Measurements from ENCODE around the gene TNFRSF1A.
"Not testable (repeated sequence)": the region's sequence is repeated elsewhere in the genome, so short reads cannot be mapped to it uniquely, and the experiment has no call there.

TNFRSF1A gene

DNA sequence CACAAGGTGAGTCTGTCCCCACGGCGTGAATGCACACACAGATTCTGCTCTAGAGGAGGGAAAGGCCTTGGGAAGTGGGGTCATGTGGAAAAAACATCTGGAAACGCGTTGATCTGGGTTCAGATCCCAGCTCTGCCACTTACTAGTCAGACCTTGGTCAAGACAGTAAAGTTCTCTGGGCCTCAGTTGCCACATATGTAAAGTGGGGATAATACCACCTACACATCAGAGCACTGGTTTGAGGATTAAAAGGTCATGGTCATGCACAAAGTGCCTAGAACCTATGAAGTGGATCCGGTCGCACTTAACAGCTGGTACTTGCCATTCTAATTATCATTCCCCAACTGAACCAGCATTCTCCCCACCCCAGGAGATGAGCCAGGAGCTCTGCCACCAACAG lies 26.7 kb downstream of the TNFRSF1A start:
- H3K4me3 ChIP-seq (ENCODE audit: low read length) = no peak overlapping the region
- no peak for DNase-seq (ENCODE audit: low read depth, low spot score)

DNA sequence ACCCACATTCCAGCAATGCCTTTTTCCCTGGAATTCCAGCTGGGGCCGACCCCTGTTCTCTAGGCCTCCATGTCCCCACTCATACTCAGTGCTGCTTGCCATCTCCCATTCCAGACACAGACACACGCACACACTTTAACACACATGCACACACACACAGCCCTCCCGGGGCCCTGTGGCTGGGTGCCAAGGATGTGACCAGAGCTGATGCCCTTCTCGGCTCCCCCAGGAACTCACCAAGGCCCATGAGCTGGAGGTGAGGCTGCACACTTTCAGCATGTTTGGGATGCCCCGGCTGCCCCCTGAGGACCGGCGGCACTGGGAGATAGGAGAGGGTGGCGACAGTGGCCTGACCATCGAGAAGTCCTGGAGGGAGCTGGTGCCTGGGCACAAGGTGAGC lies 27.1 kb downstream of the TNFRSF1A start:
- no peak for DNase-seq (ENCODE audit: low read depth, low spot score)
- no peak overlapping the region for H3K4me3 ChIP-seq (ENCODE audit: low read length)

DNA sequence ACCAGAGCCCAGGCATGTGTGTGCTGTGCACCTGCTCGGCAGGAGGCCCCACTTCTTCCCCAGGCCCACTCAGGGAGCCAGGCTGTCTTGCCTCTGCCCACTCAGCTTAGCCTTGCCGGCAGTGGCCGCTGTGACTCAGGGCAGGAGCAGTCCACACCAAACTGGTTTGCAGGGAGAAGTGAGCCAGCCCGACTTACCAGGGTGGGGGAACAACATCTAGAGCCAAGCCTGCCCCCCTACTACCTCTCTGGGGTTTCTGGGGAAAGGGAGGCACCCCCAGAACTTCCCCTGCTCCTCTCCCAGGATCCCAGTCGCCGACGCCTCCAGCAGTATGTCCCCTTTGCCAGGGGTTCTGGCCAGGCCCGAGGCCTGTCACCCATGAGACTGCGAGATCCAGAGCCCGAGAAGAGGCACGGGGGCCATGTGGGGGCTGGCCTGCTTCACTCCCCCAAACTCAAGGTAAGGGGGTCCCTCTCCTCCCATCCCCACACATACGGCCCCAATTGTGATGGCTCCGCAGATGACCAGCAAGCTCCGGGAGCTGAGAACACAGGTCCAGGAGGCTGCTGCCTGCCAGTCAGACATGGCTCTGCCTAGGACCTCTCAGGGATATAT lies 28.4 kb downstream of the TNFRSF1A start:
- no peak overlapping the region for H3K4me3 ChIP-seq (ENCODE audit: low read length)
- no peak for DNase-seq (ENCODE audit: low read depth, low spot score)

DNA sequence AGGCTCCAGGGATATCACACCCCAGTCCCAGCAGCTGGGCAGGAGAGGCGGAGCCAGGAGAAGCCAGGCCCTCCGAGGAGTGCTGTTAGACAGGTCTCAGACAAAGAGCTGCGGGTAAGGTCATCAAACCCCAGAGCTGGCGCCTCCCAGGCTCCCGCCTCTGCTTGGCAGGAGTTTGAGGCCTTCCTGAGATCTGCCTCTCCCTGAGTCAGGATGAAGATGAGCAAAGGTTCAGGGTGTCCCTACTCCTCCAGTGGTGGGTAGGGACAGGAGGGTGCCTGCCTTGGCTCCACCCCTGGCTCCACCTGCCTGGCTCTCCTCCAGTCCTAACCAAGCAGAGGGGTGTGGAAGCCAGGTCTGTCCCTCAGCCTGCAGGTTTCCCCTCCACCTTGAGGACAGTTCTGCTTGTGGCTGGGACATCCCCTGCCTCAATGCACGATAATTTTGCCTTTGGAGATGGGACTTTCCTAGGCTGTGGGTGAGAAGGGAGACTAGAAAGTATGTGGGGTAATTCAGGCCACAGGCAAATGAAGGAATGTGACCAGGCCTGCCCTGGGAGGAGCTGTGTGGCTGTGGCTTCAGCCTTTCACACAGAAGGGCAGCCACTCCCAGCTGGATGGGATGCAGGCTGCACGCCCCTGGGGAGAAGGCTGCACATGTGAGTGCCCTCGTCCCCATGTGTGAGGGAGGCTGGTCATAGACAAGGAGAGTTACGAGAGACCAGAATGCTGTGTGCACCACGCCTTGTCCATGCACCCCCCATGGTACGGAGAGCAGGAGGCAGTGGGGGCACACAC lies 29.1 kb downstream of the TNFRSF1A start:
- no peak for DNase-seq (ENCODE audit: low read depth, low spot score)
- no peak overlapping the region for H3K4me3 ChIP-seq (ENCODE audit: low read length)

DNA sequence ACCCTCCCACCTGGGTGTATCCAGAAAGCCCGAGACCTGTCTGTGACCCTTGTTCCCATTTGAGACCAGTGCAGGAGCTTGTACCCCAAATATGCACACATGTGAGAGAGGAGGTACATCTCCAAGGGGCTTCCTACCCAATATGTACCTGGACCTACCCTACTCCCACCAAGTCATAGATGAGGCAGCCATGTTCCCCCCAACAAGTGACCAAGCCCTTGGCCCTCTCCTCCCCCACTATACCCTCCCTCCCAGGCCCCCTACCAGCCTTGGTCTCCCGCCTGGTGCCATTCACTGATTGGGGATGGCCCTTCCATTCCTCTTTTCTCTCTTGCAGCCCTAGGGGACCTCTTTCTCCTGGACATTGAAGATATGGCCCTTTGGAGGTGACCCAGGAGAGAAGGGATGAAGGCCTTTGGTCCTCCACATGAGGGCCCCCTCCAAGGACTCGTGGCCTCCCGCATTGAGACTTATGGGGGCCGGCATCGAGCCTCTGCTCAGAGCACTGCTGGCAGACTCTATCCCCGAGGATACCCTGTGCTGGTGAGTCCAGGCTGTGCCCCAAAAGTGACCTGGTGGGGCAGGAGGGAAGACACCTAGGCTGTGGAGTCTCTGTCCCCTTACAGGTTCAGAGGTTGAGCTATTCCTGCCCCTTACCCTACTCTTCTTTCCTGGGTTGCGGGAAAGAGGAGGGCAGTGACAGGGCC lies 29.9 kb downstream of the TNFRSF1A start:
- no peak overlapping the region for H3K4me3 ChIP-seq (ENCODE audit: low read length)
- DNase-seq (ENCODE audit: low read depth, low spot score) = no peak

DNA sequence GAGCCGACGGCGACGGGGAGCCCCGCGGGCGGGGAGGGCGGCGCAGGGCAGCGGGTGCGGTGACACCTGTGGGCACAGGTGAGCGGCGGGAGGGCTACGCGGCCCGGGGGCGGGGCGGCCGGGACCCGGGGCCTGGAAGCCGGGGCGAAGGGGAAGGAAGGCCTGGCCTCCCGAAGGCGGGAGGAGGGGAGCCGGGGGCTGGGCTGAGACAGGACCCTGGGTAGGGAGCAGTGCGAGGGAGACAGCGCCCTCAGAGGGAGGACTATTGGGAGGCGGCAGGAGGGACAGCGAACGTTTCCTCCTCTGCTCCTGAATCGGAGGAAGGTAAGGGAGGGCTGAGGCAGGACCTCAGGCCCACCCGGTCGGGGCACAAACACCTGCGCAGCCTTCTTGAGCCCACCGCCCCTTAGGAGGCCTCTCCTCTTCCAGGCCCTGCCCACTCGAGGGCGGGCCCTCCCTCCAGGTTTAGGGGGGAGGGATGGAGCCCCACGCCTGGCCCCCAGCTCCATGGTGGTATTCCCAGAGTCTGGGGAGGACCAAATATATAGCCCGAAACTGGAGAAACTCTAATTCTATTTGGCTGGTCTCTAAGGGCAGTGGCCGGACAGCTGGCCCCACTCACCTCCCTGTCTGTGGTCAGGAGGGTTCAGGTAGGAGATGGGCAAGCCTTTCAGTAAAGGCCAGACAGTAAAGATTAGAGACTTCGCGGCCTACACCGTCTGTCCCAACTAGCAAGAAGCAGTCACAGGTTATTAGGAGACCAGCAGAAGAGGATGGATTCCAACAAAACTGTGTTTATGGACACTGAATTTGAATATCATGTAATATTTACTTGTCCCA lies 30.9 kb downstream of the TNFRSF1A start:
- no peak for DNase-seq (ENCODE audit: low read depth, low spot score)
- no peak overlapping the region for H3K4me3 ChIP-seq (ENCODE audit: low read length)

DNA sequence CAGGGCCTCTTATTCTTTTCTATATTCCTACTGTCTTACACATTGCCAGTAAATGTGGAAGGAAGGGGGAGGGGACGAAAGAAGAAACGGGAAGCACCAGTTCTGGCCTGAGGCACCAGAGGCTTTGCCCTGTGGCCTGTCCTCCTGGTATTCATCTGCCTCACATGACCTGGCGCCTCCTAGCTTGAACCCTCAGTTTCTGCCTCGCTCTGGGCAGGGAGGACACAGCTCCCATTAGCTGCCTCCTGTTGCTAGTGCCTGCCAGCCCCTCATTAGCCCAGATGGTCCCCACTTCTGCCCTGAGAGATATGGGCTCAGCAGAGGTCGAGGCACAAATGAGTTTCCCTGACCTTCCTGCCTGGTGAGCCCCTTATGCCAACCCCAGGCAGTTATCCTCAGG lies 34.3 kb downstream of the TNFRSF1A start:
- no peak for DNase-seq (ENCODE audit: low read depth, low spot score)
- H3K4me3 ChIP-seq (ENCODE audit: low read length) = no peak overlapping the region

DNA sequence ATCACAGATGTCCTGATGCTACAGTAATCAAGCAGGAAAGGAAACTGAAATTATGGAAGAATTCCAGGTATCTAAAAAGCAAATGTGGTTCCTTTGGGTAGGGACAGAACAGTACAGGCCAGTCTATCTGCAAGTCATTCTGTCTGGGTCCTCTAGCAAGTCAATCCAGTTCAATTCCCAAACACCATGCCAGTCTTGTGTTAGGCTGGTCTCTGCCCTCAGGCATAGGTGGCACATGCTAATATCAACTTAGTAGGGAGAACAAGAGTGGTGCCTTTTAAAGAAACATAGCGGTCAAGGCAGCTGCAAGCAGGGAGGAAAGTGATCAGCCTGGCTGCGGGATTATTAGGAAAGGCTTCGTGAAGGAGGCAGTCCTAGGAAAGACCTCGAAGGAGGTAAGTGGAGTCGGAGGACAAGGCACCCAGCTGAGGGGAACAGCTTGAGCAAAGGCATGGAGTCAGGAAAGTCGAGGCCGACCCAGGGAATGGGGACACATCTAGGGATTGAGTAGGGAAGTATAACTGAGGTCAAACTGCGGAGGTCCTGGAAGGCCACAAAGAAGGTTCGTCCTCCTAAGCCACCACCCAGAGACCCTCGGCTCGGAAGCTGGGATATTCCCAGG lies 35.2 kb downstream of the TNFRSF1A start:
- no peak overlapping the region for H3K4me3 ChIP-seq (ENCODE audit: low read length)
- DNase-seq (ENCODE audit: low read depth, low spot score) = no peak

DNA sequence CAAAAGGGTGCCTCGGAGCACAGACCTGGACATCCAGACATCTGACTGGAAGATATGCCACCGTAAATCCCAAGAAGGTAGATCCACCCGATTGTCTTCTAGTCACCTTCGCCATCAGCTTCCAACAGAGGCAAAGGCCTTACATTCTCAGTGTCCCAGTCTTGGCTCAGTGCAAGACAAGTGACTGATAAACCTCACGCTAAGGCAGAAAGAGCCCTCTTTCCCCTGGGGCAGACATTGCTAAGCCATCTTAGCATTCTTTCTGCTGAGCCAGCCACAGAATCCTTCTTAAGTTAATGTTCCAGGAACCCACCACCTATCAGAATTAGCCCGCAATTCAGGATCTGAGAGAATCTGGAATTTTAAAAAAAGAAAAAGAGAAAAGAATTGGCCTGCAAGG lies 35.7 kb downstream of the TNFRSF1A start:
- H3K4me3 ChIP-seq (ENCODE audit: low read length) = no peak overlapping the region
- no peak for DNase-seq (ENCODE audit: low read depth, low spot score)

DNA sequence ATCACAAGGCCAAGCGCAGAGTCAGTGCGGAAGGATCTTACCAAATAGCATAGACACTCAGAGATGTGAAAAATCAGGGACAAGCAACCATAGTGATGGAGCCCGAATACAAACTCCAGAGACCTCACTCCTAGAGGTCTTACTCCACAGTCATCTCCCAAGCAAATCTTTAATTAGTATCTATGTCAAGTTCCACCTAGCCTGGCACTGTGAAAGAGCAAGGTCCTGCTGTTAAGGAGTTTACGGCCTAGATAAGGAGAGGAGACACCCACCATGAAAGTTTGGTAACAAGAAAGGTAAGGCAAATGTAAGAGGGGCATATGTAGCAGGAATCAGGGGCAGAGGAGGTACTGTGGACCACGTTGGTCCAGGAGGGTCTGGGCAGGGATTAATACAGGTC lies 38.8 kb downstream of the TNFRSF1A start:
- no peak for DNase-seq (ENCODE audit: low read depth, low spot score)
- no peak overlapping the region for H3K4me3 ChIP-seq (ENCODE audit: low read length)

DNA sequence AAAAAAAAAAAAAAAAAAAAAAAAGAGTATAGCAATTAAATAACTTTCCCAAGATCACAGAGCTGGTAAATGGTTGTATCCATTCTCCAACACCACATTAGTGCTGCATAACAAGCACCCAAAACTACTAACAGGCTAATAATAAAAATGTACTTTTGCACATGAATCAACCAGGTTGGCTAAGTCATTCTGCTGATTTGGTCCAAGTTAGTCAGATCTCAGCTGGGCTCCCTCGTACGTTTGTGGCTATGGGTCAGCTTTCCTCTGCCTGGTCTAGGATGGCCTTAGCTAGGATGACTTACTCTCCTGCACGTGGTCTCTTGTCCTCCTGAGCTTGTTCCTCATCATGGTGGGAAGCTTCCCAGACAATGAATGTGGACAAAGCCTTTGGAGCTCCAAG lies 39.3 kb downstream of the TNFRSF1A start:
- H3K4me3 ChIP-seq (ENCODE audit: low read length) = no peak overlapping the region
- no peak for DNase-seq (ENCODE audit: low read depth, low spot score)

DNA sequence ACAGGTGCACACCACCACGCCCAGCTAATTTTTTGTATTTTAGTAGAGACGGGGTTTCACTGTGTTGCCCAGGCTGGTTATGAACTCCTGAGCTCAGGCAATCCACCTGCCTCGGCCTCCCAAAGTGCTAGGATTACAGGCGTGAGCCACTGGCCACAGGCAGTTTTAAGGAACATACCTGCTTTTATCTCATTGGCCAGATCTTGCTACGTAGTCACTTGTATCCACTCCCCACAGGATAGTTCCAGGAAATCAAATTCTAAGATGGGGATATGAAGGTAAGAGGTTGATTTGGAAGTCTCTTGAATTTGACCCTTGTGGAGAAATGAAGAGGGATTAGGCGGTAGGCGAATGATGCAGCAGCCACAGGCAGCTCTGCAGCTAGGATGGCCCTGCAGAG lies 40.2 kb downstream of the TNFRSF1A start:
- DNase-seq (ENCODE audit: low read depth, low spot score) = no peak
- H3K4me3 ChIP-seq (ENCODE audit: low read length) = no peak overlapping the region

DNA sequence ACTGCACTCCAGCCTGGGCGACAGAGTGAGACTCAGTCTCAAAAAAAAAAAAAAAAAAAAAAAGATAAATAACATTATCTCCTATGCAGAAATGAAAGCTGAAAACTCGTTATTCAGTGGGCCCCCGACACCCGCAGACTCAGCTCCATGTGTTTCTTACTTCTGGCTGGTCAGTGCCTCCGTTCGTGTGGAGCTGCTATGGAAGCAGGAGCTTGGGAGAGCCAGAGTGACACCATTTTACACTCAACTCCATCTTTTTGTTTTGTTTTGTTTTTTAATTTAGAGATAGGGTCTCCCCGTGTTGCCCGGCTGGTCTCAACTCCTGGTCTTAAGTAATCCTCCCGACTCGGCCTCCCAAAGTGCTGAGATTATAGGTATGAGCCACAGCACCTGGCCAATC lies 44.7 kb downstream of the TNFRSF1A start:
- no peak for DNase-seq (ENCODE audit: low read depth, low spot score)
- no peak overlapping the region for H3K4me3 ChIP-seq (ENCODE audit: low read length)

DNA sequence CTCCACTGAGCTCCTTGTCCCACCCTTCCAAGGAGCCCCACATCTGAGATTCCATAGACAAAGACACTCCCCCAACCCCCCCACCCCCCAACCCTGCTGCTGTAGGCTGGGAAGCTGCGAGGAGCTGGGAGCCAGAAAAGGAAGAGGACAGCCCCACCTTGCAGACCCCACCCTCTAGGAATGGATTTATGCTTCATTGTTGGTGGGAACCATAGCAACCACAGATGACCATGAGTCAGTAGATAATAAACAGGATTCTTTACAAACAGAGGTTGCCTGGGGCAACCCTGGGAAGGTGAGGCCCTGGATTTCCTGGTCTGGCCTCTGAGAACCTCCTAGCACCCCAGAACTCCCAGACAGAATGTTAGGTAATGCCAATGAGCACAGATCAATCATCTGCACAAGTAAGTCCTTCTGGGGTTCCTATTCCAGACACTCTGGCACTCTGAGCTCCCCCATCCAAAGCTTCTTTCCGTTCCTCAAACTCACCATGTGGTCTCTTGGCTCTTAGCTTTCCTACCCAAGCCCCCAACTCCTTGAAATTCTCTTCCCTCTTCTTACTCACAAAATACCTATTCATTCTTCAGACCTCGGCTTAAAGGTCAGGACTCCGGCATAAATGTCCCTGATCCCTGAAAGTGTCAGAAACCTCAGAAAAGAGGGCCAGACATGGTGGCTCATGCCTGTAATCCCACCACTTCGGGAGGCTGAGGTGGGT lies 46.6 kb downstream of the TNFRSF1A start:
- no peak for DNase-seq (ENCODE audit: low read depth, low spot score)
- H3K4me3 ChIP-seq (ENCODE audit: low read length) = no peak overlapping the region

DNA sequence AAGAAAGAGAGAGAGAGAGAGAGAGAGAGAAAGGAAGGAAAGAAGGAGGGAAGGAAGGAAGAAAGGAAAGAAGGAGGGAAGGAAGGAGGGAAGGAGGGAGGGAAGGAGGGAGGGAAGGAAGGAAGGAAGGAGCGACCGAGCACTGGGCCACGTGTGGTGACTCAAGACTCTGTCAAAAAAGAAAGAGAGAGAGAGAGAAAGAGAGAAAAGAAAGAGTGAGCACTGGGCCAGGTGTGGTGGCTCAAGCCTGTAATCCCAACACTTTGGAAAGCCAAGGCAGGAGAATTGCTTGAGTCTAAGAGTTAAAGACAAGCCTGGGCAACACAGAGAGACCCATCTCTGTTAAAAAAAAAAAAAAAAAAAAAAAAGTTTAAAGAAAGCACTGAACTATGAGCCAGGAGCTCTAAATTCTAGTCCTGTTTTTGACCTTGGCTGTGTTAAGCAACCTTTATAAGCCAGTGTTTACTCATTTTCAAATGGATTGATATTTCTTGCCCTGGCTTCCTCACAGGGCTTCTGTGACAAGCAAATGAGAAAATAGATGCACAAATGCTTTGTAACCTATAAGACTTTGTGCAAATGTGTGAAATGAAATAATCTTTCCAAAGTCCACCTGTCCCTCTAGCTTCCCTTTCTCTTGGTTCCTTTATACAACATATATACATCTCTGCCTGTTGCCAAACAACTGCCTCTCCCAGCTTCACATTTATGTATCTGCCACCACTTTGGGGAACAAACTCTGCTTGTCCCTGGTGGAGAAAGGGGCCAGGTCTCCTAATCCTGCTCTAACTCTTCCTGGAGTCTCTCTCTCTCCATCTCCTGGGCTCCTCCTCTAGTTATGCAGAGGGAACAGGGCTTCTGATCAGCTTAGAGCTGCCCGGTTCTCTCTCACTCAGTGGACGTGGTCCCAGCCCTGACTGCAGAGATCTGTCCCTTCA lies 47.5 kb downstream of the TNFRSF1A start:
- no peak for DNase-seq (ENCODE audit: low read depth, low spot score)
- no peak overlapping the region for H3K4me3 ChIP-seq (ENCODE audit: low read length)

DNA sequence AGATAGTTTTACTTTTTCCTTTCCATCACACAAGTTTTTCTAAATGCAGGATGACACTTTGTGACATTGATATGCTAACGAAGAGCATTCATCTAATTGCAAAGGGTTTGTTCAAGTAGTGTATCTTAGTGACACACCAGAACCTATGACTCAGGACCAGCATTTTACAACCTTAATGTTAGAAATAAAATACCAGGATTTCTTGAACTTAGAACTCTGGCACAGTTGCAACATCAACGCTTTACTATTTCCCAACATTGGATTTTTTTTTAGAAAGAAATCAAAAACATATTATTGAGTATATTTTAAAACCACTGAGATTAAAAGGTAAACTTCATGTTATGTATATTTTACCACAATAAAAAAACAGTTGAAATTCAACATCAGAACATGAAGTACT lies 49.3 kb downstream of the TNFRSF1A start:
- DNase-seq (ENCODE audit: low read depth, low spot score) = no peak
- no peak overlapping the region for H3K4me3 ChIP-seq (ENCODE audit: low read length)

DNA sequence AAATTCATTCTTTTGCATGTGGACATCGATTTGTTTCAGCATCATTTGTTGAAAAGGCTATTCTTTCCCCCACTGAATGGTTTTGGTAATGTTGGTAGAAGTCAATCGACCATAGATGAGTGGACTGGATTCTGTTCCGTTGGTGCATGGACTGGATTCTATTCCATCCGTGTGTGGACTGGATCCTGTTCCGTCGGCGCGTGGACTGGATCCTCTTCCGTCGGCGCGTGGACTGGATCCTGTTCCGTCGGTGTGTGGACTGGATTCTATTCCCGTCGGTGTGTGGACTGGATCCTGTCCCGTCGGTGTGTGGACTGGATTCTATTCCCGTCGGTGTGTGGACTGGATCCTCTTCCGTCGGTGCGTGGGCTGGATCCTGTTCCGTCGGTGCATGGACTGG lies 52.0 kb downstream of the TNFRSF1A start:
- not testable (repeated sequence) for DNase-seq (ENCODE audit: low read depth, low spot score)

DNA sequence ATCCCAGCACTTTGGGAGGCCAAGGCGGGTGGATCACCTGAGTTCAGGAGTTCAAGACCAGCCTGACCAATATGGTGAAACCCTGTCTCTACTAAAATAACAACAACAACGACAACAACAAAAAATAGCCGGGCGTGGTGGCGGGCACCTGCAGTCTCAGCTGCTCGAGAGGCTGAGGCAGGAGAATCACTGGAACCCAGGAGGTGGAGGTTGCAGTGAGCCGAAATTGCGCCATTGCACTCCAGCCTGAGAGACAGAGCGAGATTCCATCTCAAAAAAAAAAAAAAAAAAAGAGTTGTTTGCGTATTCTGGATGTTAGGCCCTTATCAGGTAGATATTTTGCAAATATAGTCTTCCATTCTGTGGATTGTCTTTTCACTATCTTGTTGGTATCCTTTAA lies 52.8 kb downstream of the TNFRSF1A start:
- not testable (repeated sequence) for H3K4me3 ChIP-seq (ENCODE audit: low read length); DNase-seq (ENCODE audit: low read depth, low spot score)

More for the DNA sequence above, 52.0 kb downstream of the TNFRSF1A start:
- H3K4me3 ChIP-seq (ENCODE audit: low read length) = not testable (repeated sequence)
